C4-2B (cell line): ENCODE measurements around the gene SMYD5.

Experiments used
- ZFX ChIP-seq: fragments of 450-650 bp; IDR thresholded peaks from 2 replicates; pipeline ENCODE4 v1.6.1; 2017
- TF ChIP-seq, protein P1 (sequence below): fragments of 450-650 bp; conservative IDR thresholded peaks from 2 replicates; pipeline ENCODE4 v1.5.1; 2017; ENCODE audit warnings: mild to moderate bottlenecking

DNA sequence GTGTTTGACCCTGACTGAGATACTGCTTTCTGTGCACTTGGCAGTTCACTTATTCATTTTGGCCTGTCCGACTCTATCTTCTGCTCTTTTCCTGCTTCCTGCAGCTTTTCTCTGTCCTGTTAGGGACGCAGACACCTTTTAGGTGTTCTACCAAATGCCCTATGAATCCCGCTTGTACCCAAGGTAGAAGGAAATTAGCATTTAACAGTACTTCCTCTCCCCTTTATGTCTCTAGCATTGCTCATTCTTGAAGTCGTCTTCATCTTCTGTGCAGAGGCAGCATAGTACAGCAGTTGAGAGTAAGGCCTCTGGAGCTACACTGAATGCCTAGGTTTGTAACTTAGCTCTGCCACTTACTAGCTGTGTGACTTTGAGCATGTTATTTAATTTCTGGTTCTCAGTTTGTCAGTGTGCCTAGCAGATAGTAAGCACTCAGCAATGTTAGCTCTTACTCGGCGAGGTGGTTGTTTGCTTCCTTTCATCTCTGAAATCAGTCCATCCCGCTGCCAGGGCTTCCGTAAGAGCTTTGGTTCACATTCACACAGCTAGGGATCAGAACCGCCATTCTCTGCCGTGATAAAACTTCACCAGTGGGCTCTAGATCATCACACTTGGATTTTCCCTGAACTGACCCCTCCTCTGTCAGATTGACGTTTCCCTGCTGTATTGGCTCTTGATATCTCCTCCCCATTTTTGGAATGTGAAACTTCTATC is 21.4 kb downstream of the SMYD5 start:
- TF ChIP-seq, protein P1, sequence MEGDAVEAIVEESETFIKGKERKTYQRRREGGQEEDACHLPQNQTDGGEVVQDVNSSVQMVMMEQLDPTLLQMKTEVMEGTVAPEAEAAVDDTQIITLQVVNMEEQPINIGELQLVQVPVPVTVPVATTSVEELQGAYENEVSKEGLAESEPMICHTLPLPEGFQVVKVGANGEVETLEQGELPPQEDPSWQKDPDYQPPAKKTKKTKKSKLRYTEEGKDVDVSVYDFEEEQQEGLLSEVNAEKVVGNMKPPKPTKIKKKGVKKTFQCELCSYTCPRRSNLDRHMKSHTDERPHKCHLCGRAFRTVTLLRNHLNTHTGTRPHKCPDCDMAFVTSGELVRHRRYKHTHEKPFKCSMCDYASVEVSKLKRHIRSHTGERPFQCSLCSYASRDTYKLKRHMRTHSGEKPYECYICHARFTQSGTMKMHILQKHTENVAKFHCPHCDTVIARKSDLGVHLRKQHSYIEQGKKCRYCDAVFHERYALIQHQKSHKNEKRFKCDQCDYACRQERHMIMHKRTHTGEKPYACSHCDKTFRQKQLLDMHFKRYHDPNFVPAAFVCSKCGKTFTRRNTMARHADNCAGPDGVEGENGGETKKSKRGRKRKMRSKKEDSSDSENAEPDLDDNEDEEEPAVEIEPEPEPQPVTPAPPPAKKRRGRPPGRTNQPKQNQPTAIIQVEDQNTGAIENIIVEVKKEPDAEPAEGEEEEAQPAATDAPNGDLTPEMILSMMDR = no peak
- no peak for TF ChIP-seq ZFX
